Activated naive CD8-positive, alpha-beta T cell (primary cell): ENCODE results near the gene MED25.
A peak's percentile ranks its signal among the peaks of the same experiment; 100 is the strongest.

Experiments
- H3K27ac Mint-ChIP-seq: one replicate; pipeline ENCODE4 v1.8.0; 2021; ENCODE audit warnings: mixed read lengths
- H3K27me3 Mint-ChIP-seq: one replicate; pipeline ENCODE4 v1.8.0; 2021; ENCODE audit warnings: mixed read lengths
- H3K36me3 Mint-ChIP-seq: one replicate; pipeline ENCODE4 v1.8.0; 2021; ENCODE audit warnings: mixed read lengths
- H3K4me1 Mint-ChIP-seq: one replicate; pipeline ENCODE4 v1.8.0; 2021; ENCODE audit warnings: low read depth, mixed read lengths
- H3K4me3 Mint-ChIP-seq: one replicate; pipeline ENCODE4 v1.8.0; 2021; ENCODE audit warnings: mild to moderate bottlenecking, mixed read lengths
- H3K9me3 Mint-ChIP-seq: one replicate; pipeline ENCODE4 v1.8.0; 2021; ENCODE audit warnings: low read depth, mixed read lengths

Gene MED25

GRCh38 chr19:49881186-49881585 is 63.1 kb downstream of the MED25 start:
- no peak overlapping the region for H3K27ac Mint-ChIP-seq
- H3K36me3 Mint-ChIP-seq = no peaks in the 10 kb centered on the region
- H3K27me3 Mint-ChIP-seq = no peaks in the 10 kb centered on the region
- peaks cover 16% of the 10 kb centered on the region for H3K4me1 Mint-ChIP-seq
- H3K9me3 Mint-ChIP-seq = no peaks in the 10 kb centered on the region
- H3K4me3 Mint-ChIP-seq = no peak overlapping the region

GRCh38 chr19:49881672-49882394 is 63.7 kb downstream of the MED25 start:
- H3K9me3 Mint-ChIP-seq = no peaks in the 10 kb centered on the region
- no peaks in the 10 kb centered on the region for H3K27me3 Mint-ChIP-seq
- H3K27ac Mint-ChIP-seq = no peak overlapping the region
- H3K4me1 Mint-ChIP-seq = peaks cover 16% of the 10 kb centered on the region
- no peak overlapping the region for H3K4me3 Mint-ChIP-seq
- peaks cover 2% of the 10 kb centered on the region for H3K36me3 Mint-ChIP-seq

- Mint-ChIP-seq H3K36me3 (peaks cover 2% of the 10 kb centered on the region), H3K4me3 (no peak overlapping the region), H3K4me1 (peaks cover 16% of the 10 kb centered on the region), H3K27ac (no peak overlapping the region), H3K27me3 (no peaks in the 10 kb centered on the region), H3K9me3 (no peaks in the 10 kb centered on the region)
These were observed 64.6 kb downstream of the MED25 start for GRCh38 chr19:49882643-49883042.

GRCh38 chr19:49883094-49883493 is 65.0 kb downstream of the MED25 start:
- H3K27me3 Mint-ChIP-seq = no peaks in the 10 kb centered on the region
- H3K4me3 Mint-ChIP-seq = no peak overlapping the region
- H3K9me3 Mint-ChIP-seq = no peaks in the 10 kb centered on the region
- H3K4me1 Mint-ChIP-seq = peaks cover 13% of the 10 kb centered on the region
- no peak overlapping the region for H3K27ac Mint-ChIP-seq
- peaks cover 2% of the 10 kb centered on the region for H3K36me3 Mint-ChIP-seq

GRCh38 chr19:49884109-49884508 is 66.0 kb downstream of the MED25 start:
- peaks cover 2% of the 10 kb centered on the region for H3K36me3 Mint-ChIP-seq

GRCh38 chr19:49884760-49885159 is 66.7 kb downstream of the MED25 start:
- Mint-ChIP-seq H3K27ac (peak overlapping the region; percentile 16), H3K27me3 (no peaks in the 10 kb centered on the region), H3K4me1 (peaks cover 3% of the 10 kb centered on the region), H3K9me3 (no peaks in the 10 kb centered on the region), H3K4me3 (no peak overlapping the region), H3K36me3 (peaks cover 2% of the 10 kb centered on the region)

More at GRCh38 chr19:49884109-49884508, 66.0 kb downstream of the MED25 start:
- no peaks in the 10 kb centered on the region for H3K9me3 Mint-ChIP-seq
- H3K27me3 Mint-ChIP-seq = no peaks in the 10 kb centered on the region
- H3K4me1 Mint-ChIP-seq = peaks cover 4% of the 10 kb centered on the region
- H3K4me3 Mint-ChIP-seq = no peak overlapping the region
- H3K27ac Mint-ChIP-seq = no peak overlapping the region
